Osteocyte (in vitro differentiated cells): ENCODE measurements around the gene PAXIP1. TPM values are rescaled to one million over a fixed set of nuclear protein-coding genes. Genes with fewer than 3 reads are reported as not detected.
A peak's percentile ranks its signal among the peaks of the same experiment; 100 is the strongest.
"Not testable (repeated sequence)": the region's sequence is repeated elsewhere in the genome, so short reads cannot be mapped to it uniquely, and the experiment has no call there.

ENCODE experiments used
- DNase-seq: peaks from one replicate; pipeline ENCODE4 v3.0.0; 2021; ENCODE audit warnings: mixed read lengths; ENCODE audit not compliant: unreplicated experiment; ENCODE audit errors: extremely low spot score
- H3K27ac Mint-ChIP-seq: one replicate; pipeline ENCODE4 v1.8.0; 2021; ENCODE audit warnings: mild to moderate bottlenecking, mixed read lengths; ENCODE audit not compliant: unreplicated experiment
- H3K27me3 Mint-ChIP-seq: one replicate; pipeline ENCODE4 v1.8.0; 2021; ENCODE audit warnings: mixed read lengths; ENCODE audit not compliant: unreplicated experiment
- H3K36me3 Mint-ChIP-seq: one replicate; pipeline ENCODE4 v1.8.0; 2021; ENCODE audit warnings: mixed read lengths; ENCODE audit not compliant: unreplicated experiment
- H3K4me1 Mint-ChIP-seq: one replicate; pipeline ENCODE4 v1.8.0; 2021; ENCODE audit warnings: mixed read lengths; ENCODE audit not compliant: unreplicated experiment
- H3K4me3 Mint-ChIP-seq: one replicate; pipeline ENCODE4 v1.8.0; 2021; ENCODE audit warnings: mild to moderate bottlenecking, moderate library complexity, mixed read lengths; ENCODE audit not compliant: unreplicated experiment
- H3K9me3 Mint-ChIP-seq: one replicate; pipeline ENCODE4 v1.8.0; 2021; ENCODE audit warnings: mixed read lengths; ENCODE audit not compliant: unreplicated experiment
- CTCF ChIP-seq: fragments of 200-600 bp; sonication (generic); IDR thresholded peaks from 2 replicates; pipeline ENCODE4 v1.5.0; 2021; ENCODE audit warnings: antibody characterized with exemption, mild to moderate bottlenecking, moderate library complexity
- long read RNA-seq: library from polyadenylated mRNA; unstranded; transcript quantifications from one replicate; pipeline ENCODE4 v2.0.0, GENCODE V29; 2021
- total RNA-seq: library from RNA; stranded (reverse); gene quantifications from 2 replicates; pipeline ENCODE4 v1.2.1, GENCODE V29; 2021

Gene PAXIP1
- total RNA-seq, result 12.5 and 14.2 TPM in 2 replicates
- long read RNA-seq, partial matches to known transcripts, result 6 of 13 reads
- long read RNA-seq, other reads (novel, unspliced or antisense), result 3 of 13 reads

GRCh38 chr7:155003092-155003375 lies at the start of gene PAXIP1:
Gene PAXIP1, minus strand, starts transcription at chr7:155003124. Its CDS starts 195 bp downstream, at chr7:155002929.
- peak within 1 kb of the TSS; percentile 92 for H3K4me3 Mint-ChIP-seq
- DNase-seq, result no peak
- no peaks in the 10 kb centered on the region for H3K9me3 Mint-ChIP-seq
- H3K27me3 Mint-ChIP-seq, result no peaks in the 10 kb centered on the region
- peaks cover 4% of the 10 kb centered on the region for H3K36me3 Mint-ChIP-seq
- H3K4me1 Mint-ChIP-seq, result peaks cover 12% of the 10 kb centered on the region
- H3K27ac Mint-ChIP-seq, result peak within 1 kb of the TSS; percentile 88
- TF ChIP-seq CTCF, result no peak

GRCh38 chr7:155051355-155051754 lies 48.4 kb upstream of the PAXIP1 start:
- no peak overlapping the region for H3K4me3 Mint-ChIP-seq
- DNase-seq, result peak; percentile 66
- TF ChIP-seq CTCF, result no peak
- H3K27me3 Mint-ChIP-seq, result no peaks in the 10 kb centered on the region
- no peak overlapping the region for H3K27ac Mint-ChIP-seq
- no peaks in the 10 kb centered on the region for H3K36me3 Mint-ChIP-seq
- H3K4me1 Mint-ChIP-seq, result no peaks in the 10 kb centered on the region
- no peaks in the 10 kb centered on the region for H3K9me3 Mint-ChIP-seq

- TF ChIP-seq CTCF, result no peak
- no peaks in the 10 kb centered on the region for H3K4me1 Mint-ChIP-seq
- H3K27ac Mint-ChIP-seq, result no peak overlapping the region
- H3K4me3 Mint-ChIP-seq, result no peak overlapping the region
- DNase-seq, result no peak
- no peaks in the 10 kb centered on the region for H3K27me3 Mint-ChIP-seq
- no peaks in the 10 kb centered on the region for H3K36me3 Mint-ChIP-seq
- H3K9me3 Mint-ChIP-seq, result no peaks in the 10 kb centered on the region
Measured at GRCh38 chr7:155048006-155048405, 45.1 kb upstream of the PAXIP1 start.

GRCh38 chr7:155043756-155044155 lies 40.8 kb upstream of the PAXIP1 start:
- Mint-ChIP-seq H3K27ac (no peak overlapping the region), H3K4me3 (no peak overlapping the region)

GRCh38 chr7:155038335-155038734 lies 35.4 kb upstream of the PAXIP1 start:
- Mint-ChIP-seq H3K4me1 (no peaks in the 10 kb centered on the region), H3K27ac (no peak overlapping the region), H3K4me3 (no peak overlapping the region), H3K36me3 (no peaks in the 10 kb centered on the region), H3K27me3 (no peaks in the 10 kb centered on the region), H3K9me3 (peaks cover 10% of the 10 kb centered on the region)
- DNase-seq, result no peak
- no peak for TF ChIP-seq CTCF

More at GRCh38 chr7:155043756-155044155, 40.8 kb upstream of the PAXIP1 start:
- peaks cover 10% of the 10 kb centered on the region for H3K9me3 Mint-ChIP-seq
- no peak for TF ChIP-seq CTCF
- H3K36me3 Mint-ChIP-seq, result no peaks in the 10 kb centered on the region
- DNase-seq, result no peak
- H3K4me1 Mint-ChIP-seq, result no peaks in the 10 kb centered on the region
- H3K27me3 Mint-ChIP-seq, result no peaks in the 10 kb centered on the region

GRCh38 chr7:155034495-155034894 lies 31.6 kb upstream of the PAXIP1 start:
- not testable (repeated sequence) for H3K27ac Mint-ChIP-seq, H3K4me3 Mint-ChIP-seq, H3K27me3 Mint-ChIP-seq, H3K36me3 Mint-ChIP-seq, H3K9me3 Mint-ChIP-seq, H3K4me1 Mint-ChIP-seq, DNase-seq
